IMR-90 (cell line): Measurements from ENCODE around the gene HSPH1.

ENCODE experiments used
- BHLHE40 ChIP-seq: fragments of 150-350 bp; IDR thresholded peaks from 2 replicates; pipeline ENCODE4 v1.6.1; 2016; ENCODE audit warnings: mild to moderate bottlenecking, low read depth, low read length
- CEBPB ChIP-seq: IDR thresholded peaks from 2 replicates; pipeline ENCODE4 v1.6.1; 2012; ENCODE audit warnings: low read depth, low read length, improper control_type of control experiment
- FOS ChIP-seq: fragments of 150-350 bp; IDR thresholded peaks from 2 replicates; pipeline ENCODE4 v1.6.1; 2016; ENCODE audit warnings: low read depth, low read length
- MAFK ChIP-seq: IDR thresholded peaks from 2 replicates; pipeline ENCODE4 v1.6.1; 2012; ENCODE audit warnings: low read depth, low read length, improper control_type of control experiment
- MXI1 ChIP-seq: IDR thresholded peaks from 2 replicates; pipeline ENCODE4 v1.6.1; 2012; ENCODE audit warnings: low read depth, mild to moderate bottlenecking, low read length, moderate library complexity, borderline replicate concordance
- POLR2A ChIP-seq: IDR thresholded peaks from 2 replicates; pipeline ENCODE4 v1.6.1; 2012; ENCODE audit warnings: mild to moderate bottlenecking, low read depth, low read length
- RAD21 ChIP-seq: IDR thresholded peaks from 2 replicates; pipeline ENCODE4 v1.6.1; 2012; ENCODE audit warnings: low read length, improper control_type of control experiment
- RCOR1 ChIP-seq: IDR thresholded peaks from 2 replicates; pipeline ENCODE4 v1.6.1; 2012; ENCODE audit warnings: mild to moderate bottlenecking, low read length, improper control_type of control experiment; ENCODE audit not compliant: insufficient replicate concordance
- RFX5 ChIP-seq: IDR thresholded peaks from 2 replicates; pipeline ENCODE4 v1.8.0; 2012; ENCODE audit warnings: low read depth, mild to moderate bottlenecking, low read length, moderate library complexity
- SMC3 ChIP-seq: fragments of 150-350 bp; IDR thresholded peaks from 2 replicates; pipeline ENCODE4 v1.6.1; 2016; ENCODE audit warnings: low read depth, mild to moderate bottlenecking, antibody characterized with exemption, low read length, moderate library complexity
- TF ChIP-seq, protein P1 (sequence below): conservative IDR thresholded peaks from 2 replicates; pipeline ENCODE4 v1.5.1; 2012; ENCODE audit warnings: mild to moderate bottlenecking, low read depth, low read length, improper control_type of control experiment
- TF ChIP-seq, protein P2 (sequence below): fragments of 150-350 bp; IDR thresholded peaks from 2 replicates; pipeline ENCODE4 v1.6.1; 2017; ENCODE audit warnings: mild to moderate bottlenecking, antibody characterized with exemption, low read length, low read depth
- TF ChIP-seq, protein P3 (sequence below): fragments of 150-350 bp; IDR thresholded peaks from 2 replicates; pipeline ENCODE4 v1.6.1; 2016; ENCODE audit warnings: low read depth, mild to moderate bottlenecking, low read length, moderate library complexity, borderline replicate concordance

DNA sequence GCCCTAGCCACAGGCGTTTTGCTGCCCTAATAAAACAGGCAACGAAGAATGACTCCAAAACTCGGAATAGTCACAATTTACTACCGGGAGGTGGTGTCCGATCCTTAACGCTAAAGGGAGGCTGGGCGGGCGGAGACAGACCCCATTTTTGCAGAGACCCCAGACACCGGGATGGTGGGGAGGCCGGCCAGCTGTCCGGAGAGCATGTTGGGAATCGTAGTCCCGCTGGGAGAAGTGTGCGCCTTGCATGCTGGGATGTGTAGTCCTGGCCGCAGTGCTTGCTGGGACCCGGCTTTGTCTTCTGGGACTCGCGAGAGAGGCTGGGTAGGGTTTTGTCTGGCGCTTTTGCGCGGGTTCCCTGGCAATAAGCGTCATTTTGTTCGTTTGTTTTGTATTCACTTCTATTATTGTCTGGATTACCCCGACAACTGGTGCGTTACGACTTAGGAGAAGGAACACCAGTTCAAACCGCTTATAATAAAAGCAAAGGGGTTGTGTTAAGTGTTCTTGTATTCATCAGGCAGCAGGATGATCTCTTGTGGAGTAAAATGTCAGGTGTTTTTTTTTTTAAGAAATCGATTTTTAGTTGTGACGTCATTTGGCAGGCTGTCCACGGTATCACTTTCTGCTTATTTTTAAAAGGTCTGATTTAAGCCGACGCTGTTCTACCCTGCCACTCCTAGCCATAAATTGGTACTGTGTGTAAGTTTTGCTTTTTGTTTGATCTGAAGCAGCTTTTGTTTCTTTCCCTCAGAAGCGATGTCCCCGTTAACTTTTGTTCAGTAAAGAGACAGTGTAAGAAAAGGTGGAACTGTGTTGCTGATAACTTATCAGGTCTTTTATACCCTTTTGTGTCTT lies 676 bp upstream of the HSPH1 start:
- TF ChIP-seq, protein P1, sequence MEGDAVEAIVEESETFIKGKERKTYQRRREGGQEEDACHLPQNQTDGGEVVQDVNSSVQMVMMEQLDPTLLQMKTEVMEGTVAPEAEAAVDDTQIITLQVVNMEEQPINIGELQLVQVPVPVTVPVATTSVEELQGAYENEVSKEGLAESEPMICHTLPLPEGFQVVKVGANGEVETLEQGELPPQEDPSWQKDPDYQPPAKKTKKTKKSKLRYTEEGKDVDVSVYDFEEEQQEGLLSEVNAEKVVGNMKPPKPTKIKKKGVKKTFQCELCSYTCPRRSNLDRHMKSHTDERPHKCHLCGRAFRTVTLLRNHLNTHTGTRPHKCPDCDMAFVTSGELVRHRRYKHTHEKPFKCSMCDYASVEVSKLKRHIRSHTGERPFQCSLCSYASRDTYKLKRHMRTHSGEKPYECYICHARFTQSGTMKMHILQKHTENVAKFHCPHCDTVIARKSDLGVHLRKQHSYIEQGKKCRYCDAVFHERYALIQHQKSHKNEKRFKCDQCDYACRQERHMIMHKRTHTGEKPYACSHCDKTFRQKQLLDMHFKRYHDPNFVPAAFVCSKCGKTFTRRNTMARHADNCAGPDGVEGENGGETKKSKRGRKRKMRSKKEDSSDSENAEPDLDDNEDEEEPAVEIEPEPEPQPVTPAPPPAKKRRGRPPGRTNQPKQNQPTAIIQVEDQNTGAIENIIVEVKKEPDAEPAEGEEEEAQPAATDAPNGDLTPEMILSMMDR = no peak
- TF ChIP-seq CEBPB = no peak
- peak; percentile 44 for TF ChIP-seq POLR2A
- no peak for TF ChIP-seq BHLHE40
- no peak for TF ChIP-seq FOS
- TF ChIP-seq, protein P2, sequence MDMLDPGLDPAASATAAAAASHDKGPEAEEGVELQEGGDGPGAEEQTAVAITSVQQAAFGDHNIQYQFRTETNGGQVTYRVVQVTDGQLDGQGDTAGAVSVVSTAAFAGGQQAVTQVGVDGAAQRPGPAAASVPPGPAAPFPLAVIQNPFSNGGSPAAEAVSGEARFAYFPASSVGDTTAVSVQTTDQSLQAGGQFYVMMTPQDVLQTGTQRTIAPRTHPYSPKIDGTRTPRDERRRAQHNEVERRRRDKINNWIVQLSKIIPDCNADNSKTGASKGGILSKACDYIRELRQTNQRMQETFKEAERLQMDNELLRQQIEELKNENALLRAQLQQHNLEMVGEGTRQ = no peak
- no peak for TF ChIP-seq RAD21
- TF ChIP-seq, protein P3, sequence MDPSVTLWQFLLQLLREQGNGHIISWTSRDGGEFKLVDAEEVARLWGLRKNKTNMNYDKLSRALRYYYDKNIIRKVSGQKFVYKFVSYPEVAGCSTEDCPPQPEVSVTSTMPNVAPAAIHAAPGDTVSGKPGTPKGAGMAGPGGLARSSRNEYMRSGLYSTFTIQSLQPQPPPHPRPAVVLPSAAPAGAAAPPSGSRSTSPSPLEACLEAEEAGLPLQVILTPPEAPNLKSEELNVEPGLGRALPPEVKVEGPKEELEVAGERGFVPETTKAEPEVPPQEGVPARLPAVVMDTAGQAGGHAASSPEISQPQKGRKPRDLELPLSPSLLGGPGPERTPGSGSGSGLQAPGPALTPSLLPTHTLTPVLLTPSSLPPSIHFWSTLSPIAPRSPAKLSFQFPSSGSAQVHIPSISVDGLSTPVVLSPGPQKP = no peak
- no peak for TF ChIP-seq SMC3
- no peak for TF ChIP-seq RFX5
- 0 out of 2 replicates have a peak, but pooled peaks have one; percentile 3 for TF ChIP-seq MXI1
- TF ChIP-seq MAFK = no peak
- TF ChIP-seq RCOR1 = no peak
